ENCODE results near the gene SYNPO. TPM values are rescaled to one million over a fixed set of nuclear protein-coding genes. Genes with fewer than 3 reads are reported as not detected.

The SYNPO gene
- polyA plus RNA-seq, 2 of the 4 experiments (the other 2 are of a cell fraction) = 13.7 to 33.9 TPM

- H3K4me1 ChIP-seq = peaks cover 43% of the 10 kb centered on the region
- ATAC-seq (peak; percentile 48 to 66), DNase-seq (ENCODE audit: low read depth in 1 of 2, low spot score in 1 of 2) (peak; percentile 60 to 81), FAIRE-seq (no peak)
- CTCF ChIA-PET = interaction anchor here (0.6 to 11.2 kb wide), 32 partner anchors 8 to 508 kb away, joined by 3 to 143 read pairs (median 4); partner anchors contain the start of genes SMIM3 and SYNPO
- H3K9me3 ChIP-seq = no peaks in the 10 kb centered on the region
- H3K27ac ChIP-seq = peak overlapping the region; percentile 83 to 96
- H3K4me3 ChIP-seq = peak overlapping the region; percentile 50
- H3K4me2 ChIP-seq = peak overlapping the region; percentile 83
- POLR2A ChIA-PET = interaction anchor here (0.5 to 1.0 kb wide), 3 partner anchors 10 to 16 kb away, joined by 3 to 4 read pairs (median 3); partner anchors contain the start of gene SYNPO
- WGBS (ENCODE audit: missing lambda C conversion rate) = 25% methylated on average over 29 of the region's 99 CpGs
- TF ChIP-seq RARB (CRISPR knock-in tag; IDR thresholded peaks at IDR 0.05) = no peak
- no peak for TF ChIP-seq ZFP36 (IDR thresholded peaks at IDR 0.05; ENCODE audit: borderline replicate concordance, partially characterized antibody)
- no peak for TF ChIP-seq EHMT2 (IDR thresholded peaks at IDR 0.05; ENCODE audit: low read depth)
- TF ChIP-seq FOSL2 (IDR thresholded peaks at IDR 0.05) = no peak
- TF ChIP-seq FOSL2 (CRISPR knock-in tag; IDR thresholded peaks at IDR 0.05) = no peak
- TF ChIP-seq EP300 (IDR thresholded peaks at IDR 0.05) = no peak
- TF ChIP-seq, protein P1, sequence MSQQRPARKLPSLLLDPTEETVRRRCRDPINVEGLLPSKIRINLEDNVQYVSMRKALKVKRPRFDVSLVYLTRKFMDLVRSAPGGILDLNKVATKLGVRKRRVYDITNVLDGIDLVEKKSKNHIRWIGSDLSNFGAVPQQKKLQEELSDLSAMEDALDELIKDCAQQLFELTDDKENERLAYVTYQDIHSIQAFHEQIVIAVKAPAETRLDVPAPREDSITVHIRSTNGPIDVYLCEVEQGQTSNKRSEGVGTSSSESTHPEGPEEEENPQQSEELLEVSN (IDR thresholded peaks at IDR 0.05; ENCODE audit: borderline replicate concordance, low read depth) = peak; percentile 85
- peak; percentile 64 to 90 for TF ChIP-seq JUN (IDR thresholded peaks at IDR 0.05)
- TF ChIP-seq ZNF302 (CRISPR knock-in tag; IDR thresholded peaks at IDR 0.05) = no peak
- TF ChIP-seq HDAC2 (IDR thresholded peaks at IDR 0.05) = no peak
- TF ChIP-seq, protein P2, sequence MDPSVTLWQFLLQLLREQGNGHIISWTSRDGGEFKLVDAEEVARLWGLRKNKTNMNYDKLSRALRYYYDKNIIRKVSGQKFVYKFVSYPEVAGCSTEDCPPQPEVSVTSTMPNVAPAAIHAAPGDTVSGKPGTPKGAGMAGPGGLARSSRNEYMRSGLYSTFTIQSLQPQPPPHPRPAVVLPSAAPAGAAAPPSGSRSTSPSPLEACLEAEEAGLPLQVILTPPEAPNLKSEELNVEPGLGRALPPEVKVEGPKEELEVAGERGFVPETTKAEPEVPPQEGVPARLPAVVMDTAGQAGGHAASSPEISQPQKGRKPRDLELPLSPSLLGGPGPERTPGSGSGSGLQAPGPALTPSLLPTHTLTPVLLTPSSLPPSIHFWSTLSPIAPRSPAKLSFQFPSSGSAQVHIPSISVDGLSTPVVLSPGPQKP (IDR thresholded peaks at IDR 0.05; ENCODE audit: low read depth, low read length) = no peak
- no peak for TF ChIP-seq POLR2AphosphoS2 (conservative IDR thresholded peaks at IDR 0.05; ENCODE audit: low read length)
- TF ChIP-seq SMC3 (IDR thresholded peaks at IDR 0.05) = peak; percentile 99
- TF ChIP-seq, protein P3, sequence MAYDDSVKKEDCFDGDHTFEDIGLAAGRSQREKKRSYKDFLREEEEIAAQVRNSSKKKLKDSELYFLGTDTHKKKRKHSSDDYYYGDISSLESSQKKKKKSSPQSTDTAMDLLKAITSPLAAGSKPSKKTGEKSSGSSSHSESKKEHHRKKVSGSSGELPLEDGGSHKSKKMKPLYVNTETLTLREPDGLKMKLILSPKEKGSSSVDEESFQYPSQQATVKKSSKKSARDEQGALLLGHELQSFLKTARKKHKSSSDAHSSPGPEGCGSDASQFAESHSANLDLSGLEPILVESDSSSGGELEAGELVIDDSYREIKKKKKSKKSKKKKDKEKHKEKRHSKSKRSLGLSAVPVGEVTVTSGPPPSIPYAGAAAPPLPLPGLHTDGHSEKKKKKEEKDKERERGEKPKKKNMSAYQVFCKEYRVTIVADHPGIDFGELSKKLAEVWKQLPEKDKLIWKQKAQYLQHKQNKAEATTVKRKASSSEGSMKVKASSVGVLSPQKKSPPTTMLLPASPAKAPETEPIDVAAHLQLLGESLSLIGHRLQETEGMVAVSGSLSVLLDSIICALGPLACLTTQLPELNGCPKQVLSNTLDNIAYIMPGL (CRISPR knock-in tag; IDR thresholded peaks at IDR 0.05; ENCODE audit: borderline replicate concordance) = no peak
- no peak for TF ChIP-seq NR3C1 (IDR thresholded peaks at IDR 0.05)
- TF ChIP-seq RAD21 (conservative IDR thresholded peaks at IDR 0.05 in 1 of 2, IDR thresholded peaks at IDR 0.05 in 1 of 2) = peak; percentile 71 to 98
- TF ChIP-seq MYC (IDR thresholded peaks at IDR 0.05; ENCODE audit: borderline replicate concordance, low read length) = no peak
- TF ChIP-seq SREBF2 (IDR thresholded peaks at IDR 0.05) = no peak
- no peak for TF ChIP-seq REST (IDR thresholded peaks at IDR 0.05)
- TF ChIP-seq TFCP2L1 (CRISPR knock-in tag; IDR thresholded peaks at IDR 0.05) = no peak
- no peak for TF ChIP-seq FOXS1 (CRISPR knock-in tag; IDR thresholded peaks at IDR 0.05)
- no peak for TF ChIP-seq JUNB (IDR thresholded peaks at IDR 0.05)
- TF ChIP-seq RFX5 (IDR thresholded peaks at IDR 0.05) = no peak
- 0 out of 3 replicates have a peak, but pooled peaks have one; percentile 15 for TF ChIP-seq BCL3 (IDR thresholded peaks at IDR 0.05)
- no peak for TF ChIP-seq HOXA7 (CRISPR knock-in tag; IDR thresholded peaks at IDR 0.05)
- TF ChIP-seq FOSB (CRISPR knock-in tag; IDR thresholded peaks at IDR 0.05) = no peak
- TF ChIP-seq CBX2 (IDR thresholded peaks at IDR 0.05; ENCODE audit: borderline replicate concordance, low read depth) = no peak
- peak; percentile 44; the same call in 1 of the 2 replicates for TF ChIP-seq PBX3 (IDR thresholded peaks at IDR 0.05)
- no peak for TF ChIP-seq MAFK (IDR thresholded peaks at IDR 0.05; ENCODE audit: partially characterized antibody)
- TF ChIP-seq ESRRA (IDR thresholded peaks at IDR 0.05; ENCODE audit: borderline replicate concordance, low read length) = no peak
- no peak for TF ChIP-seq BHLHE40 (IDR thresholded peaks at IDR 0.05; ENCODE audit: low read depth, low read length)
Observed at GRCh38 chr5:150656191-150657132, 16.0 kb downstream of the SYNPO start.
